Keratinocyte (primary cell): Measurements from ENCODE around the gene PPP1R13L.

Source experiments
- CTCF ChIP-seq, 3 experiments: IDR thresholded peaks in 1 of 3; conservative IDR thresholded peaks in 1 of 3; optimal IDR thresholded peaks in 1 of 3; 2 replicates in 2 of 3; 3 replicates in 1 of 3; pipeline versions ENCODE3 to v1.5.1; 2011; ENCODE audit warnings: low read length in 3 of 3, mild to moderate bottlenecking in 3 of 3, moderate library complexity in 2 of 3, control low read depth in 1 of 3, inconsistent platforms in 1 of 3; ENCODE audit not compliant: insufficient read depth in 2 of 3; ENCODE audit errors: extremely low read depth in 1 of 3
- EZH2 ChIP-seq: IDR thresholded peaks from one replicate; pipeline ENCODE4 v1.6.1; 2012; ENCODE audit warnings: inconsistent platforms, mild to moderate bottlenecking, low read length, moderate library complexity

GRCh38 chr19:45368127-45368526 is 36.7 kb downstream of the PPP1R13L start:
- TF ChIP-seq CTCF (optimal IDR thresholded peaks at IDR 0.05 in 1 of 3, IDR thresholded peaks at IDR 0.05 in 1 of 3, conservative IDR thresholded peaks at IDR 0.05 in 1 of 3; ENCODE audit: extremely low read depth in 1 of 3, insufficient read depth in 2 of 3, low read length in 3 of 3) (no peak), EZH2 (no peak)
